NCI-H146 treated with DMSO at 0.1 percent for 48 hours (cell line): ENCODE results near the gene TYRO3.
A peak's percentile ranks its signal among the peaks of the same experiment; 100 is the strongest.
"Not testable (repeated sequence)": the region's sequence is repeated elsewhere in the genome, so short reads cannot be mapped to it uniquely, and the experiment has no call there.

Source experiments
- DNase-seq: peaks from one replicate; lab custom pipeline; 2025; ENCODE audit not compliant: unreplicated experiment; lab: John Stamatoyannopoulos, UW

TYRO3 gene

GRCh38 chr15:41553731-41554130, 5.3 kb upstream of the TYRO3 start:
- no peak for DNase-seq

DNA sequence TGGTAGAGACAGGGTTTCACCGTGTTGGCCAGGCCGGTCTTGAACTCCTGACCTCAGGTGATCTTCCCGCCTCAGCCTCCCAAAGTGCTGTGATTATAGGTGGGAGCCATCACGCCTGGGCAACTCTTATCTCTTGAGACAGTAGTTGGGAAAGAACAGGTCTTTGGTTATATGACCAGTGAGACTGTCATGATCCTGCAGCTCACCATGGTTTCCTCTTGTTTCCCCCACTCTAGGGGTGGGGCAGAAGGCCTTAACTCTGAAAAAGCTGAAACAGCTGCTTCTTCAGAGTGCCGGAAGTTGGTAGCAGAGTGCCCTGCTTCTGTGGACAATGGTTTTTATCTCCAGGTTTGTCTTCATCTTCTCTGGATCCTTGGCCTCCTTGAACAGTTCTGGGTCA, 4.7 kb upstream of the TYRO3 start:
- no peak for DNase-seq

DNA sequence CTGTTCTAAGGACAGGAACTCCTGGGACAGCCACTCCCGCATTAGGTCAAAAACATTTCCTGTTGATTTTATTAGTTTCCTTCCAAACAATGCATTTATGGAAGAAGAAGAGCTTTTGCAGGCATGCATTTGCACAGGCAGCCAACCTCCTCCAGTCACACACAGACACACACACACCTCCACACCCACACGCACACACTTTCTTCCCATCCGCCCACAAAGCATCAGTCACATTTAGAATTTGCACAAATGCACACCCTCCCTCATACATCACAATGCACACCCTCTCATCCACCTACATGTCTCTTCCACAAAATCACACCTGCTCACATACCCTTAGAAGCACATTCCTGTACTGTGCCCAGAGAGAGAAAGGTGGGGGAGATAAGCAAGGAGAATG, 4.1 kb upstream of the TYRO3 start:
- DNase-seq: no peak

- no peak for DNase-seq
Measured at GRCh38 chr15:41556677-41557076, 2.3 kb upstream of the TYRO3 start.

DNA sequence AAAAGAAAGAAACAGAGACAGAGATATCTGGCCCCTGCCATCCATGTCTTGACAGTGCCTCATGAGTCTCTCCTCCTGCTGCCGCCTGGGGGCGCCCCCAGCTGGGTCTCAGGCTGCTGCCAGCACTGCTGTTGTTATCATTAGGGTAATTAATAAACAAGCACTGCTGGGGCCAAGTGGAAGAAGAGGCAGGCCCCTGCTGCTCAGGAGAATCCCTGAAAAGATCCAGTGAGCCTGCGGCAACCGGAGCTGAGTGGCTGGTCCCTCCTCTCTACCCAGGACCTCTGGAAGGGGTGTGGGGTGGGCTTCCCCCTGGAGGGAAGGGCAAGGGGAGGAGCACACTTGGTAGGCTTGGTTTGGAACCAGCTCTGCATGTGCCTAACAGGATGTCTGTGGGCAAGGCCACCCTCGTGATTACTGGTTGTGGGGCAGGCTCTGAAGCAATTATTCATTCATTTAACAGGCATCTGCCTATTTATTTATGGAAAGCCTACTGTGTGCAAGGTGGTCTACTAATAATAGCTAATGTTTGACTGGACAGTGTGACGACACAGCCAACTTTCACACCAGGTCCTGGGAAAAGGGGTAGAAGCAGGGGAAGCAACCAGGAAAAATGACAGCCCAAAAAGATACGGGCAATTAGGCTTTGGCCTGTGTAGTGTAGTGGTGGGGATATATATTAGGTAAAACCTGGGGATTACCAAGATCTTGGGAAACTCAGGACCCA, 1.2 kb upstream of the TYRO3 start:
- peak; percentile 50 for DNase-seq

DNA sequence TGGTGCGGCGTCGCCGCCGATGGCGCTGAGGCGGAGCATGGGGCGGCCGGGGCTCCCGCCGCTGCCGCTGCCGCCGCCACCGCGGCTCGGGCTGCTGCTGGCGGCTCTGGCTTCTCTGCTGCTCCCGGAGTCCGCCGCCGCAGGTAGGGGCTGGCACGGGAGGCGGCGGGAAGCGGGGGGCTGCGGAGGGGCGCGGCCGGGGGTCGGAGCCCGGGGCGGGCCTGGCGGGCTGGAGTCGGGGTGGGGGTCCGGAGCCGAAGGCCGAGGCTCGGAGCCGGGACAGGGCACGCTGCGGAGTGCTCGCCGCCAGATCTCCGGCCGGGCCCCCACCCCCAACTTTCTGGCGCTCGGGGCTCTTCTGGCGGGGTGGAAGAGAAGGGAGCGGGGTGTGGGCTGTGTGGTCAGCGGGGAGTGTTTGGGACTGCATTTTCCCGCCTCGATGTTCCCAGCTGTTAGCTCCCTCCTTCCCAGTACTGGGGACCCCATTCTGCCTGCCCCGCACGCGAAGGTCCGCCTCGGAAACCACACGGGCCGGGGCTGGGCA, 299 bp downstream of the TYRO3 start:
- DNase-seq: no peak

- no peak for DNase-seq
Measured at GRCh38 chr15:41560572-41560874, 1.5 kb downstream of the TYRO3 start.

GRCh38 chr15:41561104-41561776, 2.2 kb downstream of the TYRO3 start:
- no peak for DNase-seq

DNA sequence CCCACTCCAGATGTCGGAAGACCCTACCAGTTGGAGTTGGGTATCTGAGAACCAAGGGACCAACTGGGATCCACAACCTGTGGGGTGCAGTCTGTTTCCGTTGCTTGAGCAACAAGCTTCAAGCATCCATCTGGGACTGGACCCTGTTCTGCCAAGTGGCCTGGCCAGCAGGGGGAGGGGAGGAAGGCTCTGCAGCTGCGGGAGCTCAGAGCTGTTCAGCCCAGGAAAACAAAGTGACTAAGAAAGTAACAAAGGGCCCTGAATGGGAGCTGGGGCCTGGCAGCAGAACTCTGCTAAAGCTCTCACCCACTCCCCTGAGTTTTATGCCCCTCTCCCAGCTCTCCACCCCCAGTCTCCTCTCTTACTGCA, 2.7 kb downstream of the TYRO3 start:
- DNase-seq: no peak

- no peak for DNase-seq
Measured at GRCh38 chr15:41562244-41562643, 3.2 kb downstream of the TYRO3 start.

GRCh38 chr15:41562784-41563198, 3.8 kb downstream of the TYRO3 start:
- DNase-seq: no peak

- DNase-seq: no peak
Measured at GRCh38 chr15:41564286-41564959, 5.4 kb downstream of the TYRO3 start.

GRCh38 chr15:41564960-41565502, 6.0 kb downstream of the TYRO3 start:
- no peak for DNase-seq

GRCh38 chr15:41565702-41566101, 6.7 kb downstream of the TYRO3 start:
- DNase-seq: no peak

GRCh38 chr15:41566121-41566885, 7.3 kb downstream of the TYRO3 start:
- DNase-seq: no peak

GRCh38 chr15:41567261-41567660, 8.2 kb downstream of the TYRO3 start:
- DNase-seq: no peak

- DNase-seq: no peak
Measured at GRCh38 chr15:41567862-41568261, 8.8 kb downstream of the TYRO3 start.

DNA sequence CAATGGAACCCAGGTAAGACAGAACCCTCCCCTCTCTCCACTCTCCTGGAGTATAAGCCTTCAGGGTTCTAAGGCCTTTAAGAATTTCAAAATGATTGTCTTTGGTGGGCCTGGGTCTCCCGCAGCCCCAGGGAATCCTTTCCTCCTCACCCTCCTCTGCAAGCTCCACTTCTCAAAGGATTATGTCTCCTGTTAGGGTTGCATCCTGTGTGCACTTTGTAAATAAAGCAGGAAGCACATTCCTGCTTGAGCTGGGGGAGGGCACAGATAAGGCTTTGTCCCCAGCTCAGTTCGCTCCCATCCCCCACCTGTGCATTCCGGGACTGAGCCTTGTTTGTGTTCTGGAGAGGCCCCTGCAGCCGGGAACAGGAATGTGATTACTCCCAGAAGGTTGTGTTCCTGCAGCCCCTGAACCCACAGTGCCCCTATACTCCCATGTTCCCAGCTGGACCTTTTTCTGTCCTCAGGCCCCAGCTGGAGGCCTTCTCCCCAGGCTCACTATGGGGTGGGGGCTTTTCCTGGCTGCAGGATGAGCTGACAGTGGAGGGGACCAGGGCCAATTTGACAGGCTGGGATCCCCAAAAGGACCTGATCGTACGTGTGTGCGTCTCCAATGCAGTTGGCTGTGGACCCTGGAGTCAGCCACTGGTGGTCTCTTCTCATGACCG, 9.5 kb downstream of the TYRO3 start:
- no peak for DNase-seq

DNA sequence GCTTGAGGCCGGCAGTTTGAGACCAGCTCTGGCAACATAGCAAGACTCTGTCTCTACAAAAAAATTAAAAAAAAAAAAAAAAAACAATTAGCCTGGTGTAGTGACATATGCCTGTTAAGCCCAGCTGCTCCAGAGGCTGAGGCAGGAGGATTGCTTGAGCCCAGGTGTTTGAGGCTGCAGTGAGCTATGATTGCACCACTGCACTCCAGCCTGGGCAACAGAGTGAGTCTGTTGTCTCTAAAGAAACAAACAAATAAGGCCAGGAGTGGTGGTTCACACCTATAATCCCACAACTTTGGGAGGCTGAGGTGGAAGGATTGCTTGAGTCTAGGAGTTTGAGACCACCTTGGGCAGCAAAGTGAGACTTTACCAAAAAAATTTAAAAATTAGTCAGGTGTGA, 10.2 kb downstream of the TYRO3 start:
- DNase-seq: not testable (repeated sequence)

DNA sequence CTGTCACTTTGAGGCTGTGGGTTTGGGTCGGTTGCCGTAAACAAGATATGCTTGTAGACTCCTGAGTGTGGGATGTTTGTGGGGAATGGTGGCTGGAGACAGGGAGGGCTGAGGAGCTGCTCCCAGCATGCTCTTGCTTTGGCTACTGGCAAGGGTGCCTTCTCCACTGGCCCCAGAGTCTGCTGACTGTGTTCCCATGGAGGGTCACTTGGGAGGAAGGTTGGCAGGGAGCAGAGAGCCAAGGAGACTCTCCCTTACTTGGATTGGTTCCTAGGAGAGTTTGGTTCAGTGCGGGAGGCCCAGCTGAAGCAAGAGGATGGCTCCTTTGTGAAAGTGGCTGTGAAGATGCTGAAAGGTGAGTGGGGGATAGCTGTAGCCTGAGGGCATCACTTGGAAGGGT, 11.8 kb downstream of the TYRO3 start:
- no peak for DNase-seq

DNA sequence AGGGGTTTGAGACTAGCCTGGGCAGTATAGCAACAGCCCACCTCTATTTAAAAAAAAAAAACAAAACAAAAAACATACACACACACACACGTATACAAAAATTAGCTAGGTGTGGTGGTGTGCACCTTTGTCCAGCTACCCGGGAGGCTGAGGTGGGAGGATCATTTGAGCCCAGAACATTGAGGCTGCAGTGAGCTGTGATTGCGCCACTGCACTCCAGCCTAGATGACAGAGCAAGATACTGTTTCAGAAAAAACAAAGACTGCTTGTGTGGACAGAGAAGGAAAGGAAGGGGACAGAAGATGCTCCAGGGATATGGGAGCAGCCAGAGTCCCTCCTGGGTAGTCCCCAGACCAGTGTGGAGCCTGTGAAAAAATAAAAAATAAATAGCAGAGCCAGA, 12.9 kb downstream of the TYRO3 start:
- DNase-seq: no peak
